ENCODE data around the gene MYO16. TPM values are rescaled to one million over a fixed set of nuclear protein-coding genes. Genes with fewer than 3 reads are reported as not detected.
A peak's percentile ranks its signal among the peaks of the same experiment; 100 is the strongest.
"Not testable (repeated sequence)": the region's sequence is repeated elsewhere in the genome, so short reads cannot be mapped to it uniquely, and the experiment has no call there.

Gene MYO16
- total RNA-seq, 3 donors from 2014 or later: 0.15 to 0.48 (median 0.33) TPM

GRCh38 chr13:108983273-108983672, 353.9 kb downstream of the MYO16 start:
- no peak for TF ChIP-seq CTCF (IDR thresholded peaks at IDR 0.05)
- no peak for TF ChIP-seq POLR2AphosphoS5 (IDR thresholded peaks at IDR 0.05)
- TF ChIP-seq POLR2A (IDR thresholded peaks at IDR 0.05): no peak
- no peaks in the 10 kb centered on the region for H3K27me3 ChIP-seq
- H3K36me3 ChIP-seq: no peaks in the 10 kb centered on the region
- no peaks in the 10 kb centered on the region for H3K4me1 ChIP-seq
- H3K4me3 ChIP-seq: no peak overlapping the region
- H3K27ac ChIP-seq: no peak overlapping the region
- no peak for DNase-seq (ENCODE audit: low spot score in 2 of 2)
- H3K9me3 ChIP-seq: no peaks in the 10 kb centered on the region
- intact Hi-C loops (cut with DNase I; ENCODE audit: low total_unique reads): no loop called here

GRCh38 chr13:108984251-108984920, 355.0 kb downstream of the MYO16 start:
- Histone ChIP-seq H3K4me3 (no peak overlapping the region), H3K36me3 (no peaks in the 10 kb centered on the region), H3K9me3 (no peaks in the 10 kb centered on the region), H3K27me3 (no peaks in the 10 kb centered on the region), H3K4me1 (no peaks in the 10 kb centered on the region), H3K27ac (no peak overlapping the region)
- intact Hi-C loops (cut with DNase I; ENCODE audit: low total_unique reads): no loop called here
- TF ChIP-seq CTCF (IDR thresholded peaks at IDR 0.05) (no peak), POLR2AphosphoS5 (IDR thresholded peaks at IDR 0.05) (no peak), POLR2A (IDR thresholded peaks at IDR 0.05) (no peak)
- DNase-seq (ENCODE audit: low spot score in 2 of 2): no peak

GRCh38 chr13:108985166-108985565, 355.8 kb downstream of the MYO16 start:
- DNase-seq (ENCODE audit: low spot score in 2 of 2): no peak
- intact Hi-C loops (cut with DNase I; ENCODE audit: low total_unique reads): no loop called here
- no peaks in the 10 kb centered on the region for H3K36me3 ChIP-seq
- TF ChIP-seq POLR2A (IDR thresholded peaks at IDR 0.05) (no peak), CTCF (IDR thresholded peaks at IDR 0.05) (no peak), POLR2AphosphoS5 (IDR thresholded peaks at IDR 0.05) (no peak)
- H3K9me3 ChIP-seq: no peaks in the 10 kb centered on the region
- no peaks in the 10 kb centered on the region for H3K27me3 ChIP-seq
- no peak overlapping the region for H3K27ac ChIP-seq
- H3K4me1 ChIP-seq: no peaks in the 10 kb centered on the region
- no peak overlapping the region for H3K4me3 ChIP-seq

GRCh38 chr13:108987517-108987916, 358.1 kb downstream of the MYO16 start:
- Histone ChIP-seq H3K27me3 (no peaks in the 10 kb centered on the region), H3K36me3 (no peaks in the 10 kb centered on the region), H3K4me1 (no peaks in the 10 kb centered on the region), H3K9me3 (no peaks in the 10 kb centered on the region), H3K27ac (peak overlapping the region in 1 of 2 donors; percentile 15), H3K4me3 (no peak overlapping the region)
- DNase-seq (ENCODE audit: low spot score in 2 of 2): peak in 1 of 2 donors; percentile 49
- TF ChIP-seq POLR2AphosphoS5 (IDR thresholded peaks at IDR 0.05): no peak
- TF ChIP-seq POLR2A (IDR thresholded peaks at IDR 0.05): no peak
- no peak for TF ChIP-seq CTCF (IDR thresholded peaks at IDR 0.05)
- intact Hi-C loops (cut with DNase I; ENCODE audit: low total_unique reads): no loop called here

GRCh38 chr13:108987944-108988343, 358.5 kb downstream of the MYO16 start:
- H3K4me1 ChIP-seq: no peaks in the 10 kb centered on the region

GRCh38 chr13:108991416-108991815, 362.0 kb downstream of the MYO16 start:
- intact Hi-C loops (cut with DNase I; ENCODE audit: low total_unique reads); H3K27ac ChIP-seq; H3K4me1 ChIP-seq; H3K36me3 ChIP-seq; H3K4me3 ChIP-seq; DNase-seq (ENCODE audit: low spot score in 2 of 2); H3K9me3 ChIP-seq; H3K27me3 ChIP-seq: not testable (repeated sequence)

More at GRCh38 chr13:108987944-108988343, 358.5 kb downstream of the MYO16 start:
- H3K27me3 ChIP-seq: no peaks in the 10 kb centered on the region
- no peaks in the 10 kb centered on the region for H3K9me3 ChIP-seq
- H3K36me3 ChIP-seq: no peaks in the 10 kb centered on the region
- DNase-seq (ENCODE audit: low spot score in 2 of 2): no peak
- no peak overlapping the region for H3K27ac ChIP-seq
- H3K4me3 ChIP-seq: no peak overlapping the region
- intact Hi-C loops (cut with DNase I; ENCODE audit: low total_unique reads): no loop called here
- TF ChIP-seq POLR2A (IDR thresholded peaks at IDR 0.05): no peak
- TF ChIP-seq CTCF (IDR thresholded peaks at IDR 0.05): no peak
- no peak for TF ChIP-seq POLR2AphosphoS5 (IDR thresholded peaks at IDR 0.05)

Measured in breast epithelium (tissue), 4 donors.